Aorta (tissue), 5 donors: ENCODE results near the gene AFAP1. TPM values are rescaled to one million over a fixed set of nuclear protein-coding genes. Genes with fewer than 3 reads are reported as not detected.

ENCODE experiments used
- ATAC-seq: fragments of 200-7000 bp; cut with Tn5 transposase; one replicate; pipeline ENCODE4 v1.9.1; 2022; ENCODE audit warnings: moderate library complexity; ENCODE audit not compliant: low FRiP score
- DNase-seq, 2 donors: peaks; one replicate each; pipeline ENCODE4 v3.0.0-alpha.2; 2020
- H3K27ac ChIP-seq, 2 donors: one replicate each; pipeline ENCODE4 v1.5.1; 2013; ENCODE audit warnings: low read length in 2 of 2, mild to moderate bottlenecking in 2 of 2, moderate library complexity in 2 of 2, control low read depth in 1 of 2, inconsistent platforms in 1 of 2, low read depth in 1 of 2
- H3K27me3 ChIP-seq, 2 donors: one replicate each; pipeline ENCODE4 v1.6.1; 2013; ENCODE audit warnings: control low read depth in 1 of 2, low read length in 1 of 2, mild to moderate bottlenecking in 1 of 2, moderate library complexity in 1 of 2; ENCODE audit not compliant: insufficient read depth in 2 of 2, control insufficient read depth in 1 of 2
- H3K36me3 ChIP-seq, 2 donors: one replicate each; pipeline ENCODE4 v1.6.1; 2013; ENCODE audit warnings: control low read depth in 1 of 2, low read length in 1 of 2, mild to moderate bottlenecking in 1 of 2; ENCODE audit not compliant: insufficient read depth in 2 of 2, control insufficient read depth in 1 of 2
- H3K4me1 ChIP-seq, 2 donors: one replicate each; pipeline ENCODE4 v1.6.1; 2013; ENCODE audit warnings: low read length in 2 of 2, control low read depth in 1 of 2, mild to moderate bottlenecking in 1 of 2, moderate library complexity in 1 of 2; ENCODE audit not compliant: insufficient read depth in 2 of 2, control insufficient read depth in 1 of 2
- H3K4me3 ChIP-seq, 2 donors: one replicate each; pipeline ENCODE4 v1.5.1; 2013; ENCODE audit warnings: low read length in 2 of 2, control low read depth in 1 of 2, mild to moderate bottlenecking in 1 of 2
- H3K9me3 ChIP-seq: one replicate; pipeline ENCODE4 v1.6.1; 2013; ENCODE audit warnings: mild to moderate bottlenecking, low read length; ENCODE audit not compliant: control insufficient read depth
- WGBS, 2 donors: extraction: QIAGEN DNeasy Blood & Tissue Kit; methylation state at CpG; one replicate each; pipeline ENCODE4 v1.1.7; 2013; 5-methylcytosine and 5-hydroxymethylcytosine counted together
- intact Hi-C, 2 donors: fragments of 100-400 bp; cut with DNase I; formaldehyde crosslinking; loops; one replicate each; pipeline versions ENCODE4 v1.14.2 to v1.15.0; 2022
- polyA plus RNA-seq, 2 donors: library from polyadenylated mRNA; stranded (reverse); fragments of 200-250 nt; gene quantifications; one replicate each; pipeline ENCODE4 v1.2.3, GENCODE V29; 2013
- total RNA-seq, 2 donors: library from RNA; stranded (reverse); fragmentation: NEBNext Ultra II Directional; extraction: Animal tissue kit (Norgen Biotek cat#: 25700); gene quantifications; one replicate each; pipeline ENCODE4 v1.2.1, GENCODE V29; 2021
- donor health status: healthy with polysubstance abuse.
- donor health status: Bipolar disorder and iron deficiency.
- donor health status: DM: no; HTN: no; CAD: no.
- donor health status: DM: no; HTN: no; CAD: no.
- donor health status: DM: yes; HTN: yes; CAD: no.

The AFAP1 gene
- total and polyA plus RNA-seq, 4 donors: 4.6 to 60.5 (median 26.9) TPM

- H3K27ac ChIP-seq: no peak overlapping the region
- no peaks in the 10 kb centered on the region for H3K9me3 ChIP-seq
- intact Hi-C loops: loop anchor here (2.0 to 5.0 kb wide), 3 partner anchors 42 to 227 kb away; no protein-coding TSS in a partner anchor
- H3K27me3 ChIP-seq: no peaks in the 10 kb centered on the region
- H3K4me1 ChIP-seq: no peaks in the 10 kb centered on the region
- ATAC-seq (no peak), DNase-seq (no peak)
- H3K36me3 ChIP-seq: peaks cover 0 to 2% of the 10 kb centered on the region in 2 donors
- no peak overlapping the region for H3K4me3 ChIP-seq
- WGBS, 2 donors: 76 to 84% methylated on average over 9 of the region's 9 CpGs
These were observed 179.4 kb downstream of the AFAP1 start for GRCh38 chr4:7760228-7760627.

- intact Hi-C loops: loop anchor here (2.0 to 5.0 kb wide), 3 partner anchors 43 to 228 kb away; no protein-coding TSS in a partner anchor
- no peak for ATAC-seq
- DNase-seq: no peak
- WGBS, 2 donors: 89 to 93% methylated on average over 7 of the region's 7 CpGs
- H3K27me3 ChIP-seq: no peaks in the 10 kb centered on the region
- H3K27ac ChIP-seq: no peak overlapping the region
- H3K9me3 ChIP-seq: no peaks in the 10 kb centered on the region
- peaks cover 0 to 2% of the 10 kb centered on the region in 2 donors for H3K36me3 ChIP-seq
- no peaks in the 10 kb centered on the region for H3K4me1 ChIP-seq
- no peak overlapping the region for H3K4me3 ChIP-seq
These were observed 180.0 kb downstream of the AFAP1 start for GRCh38 chr4:7759635-7760034.

- Histone ChIP-seq H3K4me3 (no peak overlapping the region), H3K27me3 (no peaks in the 10 kb centered on the region), H3K27ac (no peak overlapping the region), H3K36me3 (peaks cover 0 to 2% of the 10 kb centered on the region in 2 donors), H3K9me3 (no peaks in the 10 kb centered on the region), H3K4me1 (no peaks in the 10 kb centered on the region)
- no peak for ATAC-seq
- intact Hi-C loops: no loop called here
- 72 to 73% methylated on average over 12 of the region's 12 CpGs for WGBS, 2 donors
- no peak for DNase-seq
These were observed 180.4 kb downstream of the AFAP1 start for GRCh38 chr4:7759216-7759615.

GRCh38 chr4:7758476-7758875 lies 181.2 kb downstream of the AFAP1 start:
- Histone ChIP-seq H3K36me3 (peaks cover 0 to 2% of the 10 kb centered on the region in 2 donors), H3K27ac (no peak overlapping the region), H3K4me1 (no peaks in the 10 kb centered on the region), H3K4me3 (no peak overlapping the region), H3K9me3 (no peaks in the 10 kb centered on the region), H3K27me3 (no peaks in the 10 kb centered on the region)
- ATAC-seq (no peak), DNase-seq (no peak)
- intact Hi-C loops: no loop called here
- WGBS, 2 donors: 93 to 95% methylated on average over 11 of the region's 11 CpGs

- Histone ChIP-seq H3K36me3 (no peaks in the 10 kb centered on the region), H3K4me3 (no peak overlapping the region), H3K27ac (no peak overlapping the region), H3K9me3 (no peaks in the 10 kb centered on the region), H3K27me3 (no peaks in the 10 kb centered on the region), H3K4me1 (no peaks in the 10 kb centered on the region)
- ATAC-seq: no peak
- DNase-seq: no peak
- WGBS, 2 donors: 76 to 78% methylated on average over 22 of the region's 22 CpGs
- intact Hi-C loops: no loop called here
These were observed 181.9 kb downstream of the AFAP1 start for GRCh38 chr4:7757501-7758471.

- intact Hi-C loops: no loop called here
- Histone ChIP-seq H3K4me1 (no peaks in the 10 kb centered on the region), H3K36me3 (no peaks in the 10 kb centered on the region), H3K27ac (no peak overlapping the region), H3K9me3 (no peaks in the 10 kb centered on the region), H3K27me3 (no peaks in the 10 kb centered on the region), H3K4me3 (no peak overlapping the region)
- WGBS, 2 donors: 89 to 90% methylated on average over 29 to 32 of the region's 32 CpGs
- DNase-seq: no peak
- no peak for ATAC-seq
These were observed 182.9 kb downstream of the AFAP1 start for GRCh38 chr4:7756561-7757355.

GRCh38 chr4:7756071-7756470 lies 183.6 kb downstream of the AFAP1 start:
- Histone ChIP-seq H3K9me3 (no peaks in the 10 kb centered on the region), H3K27ac (no peak overlapping the region), H3K36me3 (no peaks in the 10 kb centered on the region), H3K27me3 (no peaks in the 10 kb centered on the region), H3K4me3 (no peak overlapping the region), H3K4me1 (no peaks in the 10 kb centered on the region)
- no peak for ATAC-seq
- intact Hi-C loops: no loop called here
- no peak for DNase-seq
- 90 to 92% methylated on average over 14 of the region's 14 CpGs for WGBS, 2 donors

- Histone ChIP-seq H3K27me3 (no peaks in the 10 kb centered on the region), H3K27ac (no peak overlapping the region), H3K36me3 (no peaks in the 10 kb centered on the region), H3K4me1 (no peaks in the 10 kb centered on the region), H3K4me3 (no peak overlapping the region), H3K9me3 (no peaks in the 10 kb centered on the region)
- 80 to 83% methylated on average over 16 of the region's 16 CpGs for WGBS, 2 donors
- DNase-seq (no peak), ATAC-seq (no peak)
- intact Hi-C loops: no loop called here
These were observed 184.1 kb downstream of the AFAP1 start for GRCh38 chr4:7755561-7755960.
